AG04450 (cell line): ENCODE data around the gene ARHGAP19. TPM values are rescaled to one million over a fixed set of nuclear protein-coding genes. Genes with fewer than 3 reads are reported as not detected.

Experiments
- CTCF ChIA-PET: fragments of 300-600, 350-600 bp; formaldehyde crosslinking; extraction: SDS; loops from one replicate; lab custom pipeline; 2022; ENCODE audit warnings: antibody characterized with exemption, inconsistent platforms; lab: Charles Lee
- POLR2A ChIA-PET: fragments of 350-600 bp; formaldehyde crosslinking; extraction: SDS; loops from one replicate; lab custom pipeline; 2021; ENCODE audit warnings: antibody characterized with exemption, inconsistent platforms; lab: Yijun Ruan, JAX
- DNase-seq: peaks from one replicate; pipeline ENCODE4 v3.0.0-alpha.2; 2011; ENCODE audit warnings: low read depth, low spot score
- H3K27ac ChIP-seq: one replicate; pipeline ENCODE4 v1.5.1; 2012; ENCODE audit warnings: low read depth, low read length, control low read depth
- H3K27me3 ChIP-seq: one replicate; pipeline ENCODE4 v1.6.0; 2012; ENCODE audit warnings: low read length; ENCODE audit not compliant: control insufficient read depth, insufficient read depth
- H3K4me3 ChIP-seq: 2 replicates; pipeline ENCODE4 v1.5.1; 2011; ENCODE audit warnings: mild to moderate bottlenecking, low read depth, low read length, control low read depth
- H3K9me3 ChIP-seq: 2 replicates; pipeline ENCODE4 v1.5.1; 2012; ENCODE audit warnings: low read length; ENCODE audit not compliant: control insufficient read depth, insufficient read depth
- CTCF ChIP-seq: IDR thresholded peaks from 2 replicates; pipeline ENCODE4 v1.5.1; 2011; ENCODE audit warnings: low read depth, low read length, control low read depth, inconsistent platforms
- polyA plus RNA-seq: library from polyadenylated mRNA; depleted of rRNA; stranded (reverse); fragments of >200 nt; gene quantifications from 2 replicates; pipeline ENCODE4 v1.2.3, GENCODE V29; 2011

ARHGAP19 gene
- polyA plus RNA-seq, 1 experiment = 8.6 TPM

DNA sequence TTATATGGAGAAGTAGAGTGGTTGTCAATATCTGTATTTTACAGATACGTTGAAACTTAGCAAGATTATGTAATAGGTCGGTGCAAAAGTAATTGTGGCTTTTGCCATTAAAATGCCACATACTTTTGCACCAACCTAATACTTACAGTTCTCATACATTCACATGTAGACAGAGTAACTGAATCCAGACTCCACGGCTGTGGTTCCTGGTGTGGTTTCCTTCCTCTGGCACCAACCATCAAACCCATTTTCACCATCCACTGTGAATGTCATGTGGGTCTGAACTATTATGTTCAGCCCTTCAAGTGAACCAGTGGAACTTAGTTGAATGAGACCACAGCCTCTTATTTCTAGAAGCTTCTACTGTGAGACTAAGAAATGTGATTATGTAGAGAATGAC, 75.1 kb downstream of the ARHGAP19 start:
- no peak overlapping the region for H3K27ac ChIP-seq
- H3K4me3 ChIP-seq = no peak overlapping the region
- CTCF ChIA-PET = interaction anchor here (0.6 to 5.5 kb wide), 12 partner anchors 7 to 226 kb away, joined by 3 to 74 read pairs (median 4); no protein-coding TSS in a partner anchor
- POLR2A ChIA-PET = interaction anchor here (0.6 kb wide), 1 partner anchor 355 kb away, joined by 3 read pairs; no protein-coding TSS in a partner anchor
- no peaks in the 10 kb centered on the region for H3K9me3 ChIP-seq
- no peak for DNase-seq
- TF ChIP-seq CTCF = no peak
- no peaks in the 10 kb centered on the region for H3K27me3 ChIP-seq

GRCh38 chr10:97215619-97216260, 76.7 kb downstream of the ARHGAP19 start:
- TF ChIP-seq CTCF = no peak
- Histone ChIP-seq H3K4me3 (no peak overlapping the region), H3K27ac (no peak overlapping the region), H3K9me3 (no peaks in the 10 kb centered on the region), H3K27me3 (no peaks in the 10 kb centered on the region)
- ChIA-PET CTCF (interaction anchor here (2.6 kb wide), 1 partner anchor 142 kb away, joined by 30 read pairs; no protein-coding TSS in a partner anchor), POLR2A (no interaction called here)
- DNase-seq = no peak

DNA sequence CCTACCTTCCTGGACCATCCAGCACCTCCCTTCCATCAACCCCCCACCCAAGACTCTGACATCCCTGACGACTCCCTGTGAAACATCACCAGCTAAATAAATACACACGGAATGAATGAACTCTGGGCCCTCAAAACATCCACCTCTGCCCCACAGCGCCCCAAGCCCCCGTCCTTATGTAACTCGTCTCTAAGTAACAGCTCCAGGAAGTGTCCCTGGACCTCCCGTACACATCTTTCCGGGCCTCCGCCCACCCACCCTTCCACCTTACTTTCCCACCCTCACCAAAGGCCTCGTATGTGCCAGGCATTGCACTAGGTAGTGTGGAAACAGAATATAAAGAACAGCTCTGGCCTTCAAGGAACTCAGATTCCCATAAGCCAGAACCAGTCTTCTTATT, 79.0 kb downstream of the ARHGAP19 start:
- no peak overlapping the region for H3K27ac ChIP-seq
- TF ChIP-seq CTCF = no peak
- no peak for DNase-seq
- H3K4me3 ChIP-seq = no peak overlapping the region
- no peaks in the 10 kb centered on the region for H3K9me3 ChIP-seq
- ChIA-PET CTCF (interaction anchor here (0.5 to 7.3 kb wide), 5 partner anchors 11 to 817 kb away, joined by 3 to 327 read pairs (median 4); no protein-coding TSS in a partner anchor), POLR2A (no interaction called here)
- peaks cover 3% of the 10 kb centered on the region for H3K27me3 ChIP-seq

DNA sequence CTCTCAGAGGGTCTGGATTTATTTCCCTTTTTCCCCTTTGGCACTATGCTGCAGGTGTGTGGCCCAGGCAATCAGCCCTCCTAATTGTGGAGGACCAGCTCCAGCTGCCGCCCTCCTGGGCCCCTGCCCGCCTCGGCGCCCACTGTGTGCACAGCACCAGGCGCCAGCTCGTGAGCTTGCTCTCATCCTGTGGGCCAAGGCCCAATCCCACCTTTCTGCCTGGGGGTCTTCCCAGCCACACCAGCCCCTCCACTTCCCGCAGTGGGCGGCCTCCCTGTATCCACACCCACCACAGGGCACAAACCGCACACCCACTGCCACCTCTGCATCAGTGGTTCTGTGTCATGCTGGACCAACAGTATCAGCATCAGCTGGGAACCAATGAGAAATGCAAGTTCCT, 81.2 kb downstream of the ARHGAP19 start:
- no peak overlapping the region for H3K4me3 ChIP-seq
- H3K9me3 ChIP-seq = no peaks in the 10 kb centered on the region
- no peak for TF ChIP-seq CTCF
- DNase-seq = no peak
- peaks cover 7% of the 10 kb centered on the region for H3K27me3 ChIP-seq
- CTCF ChIA-PET = interaction anchor here (0.5 to 7.3 kb wide), 46 partner anchors 9 to 837 kb away, joined by 3 to 327 read pairs (median 5); partner anchors contain the start of gene TLL2
- H3K27ac ChIP-seq = no peak overlapping the region
- POLR2A ChIA-PET = interaction anchor here (1.1 kb wide), 1 partner anchor 139 kb away, joined by 3 read pairs; no protein-coding TSS in a partner anchor

DNA sequence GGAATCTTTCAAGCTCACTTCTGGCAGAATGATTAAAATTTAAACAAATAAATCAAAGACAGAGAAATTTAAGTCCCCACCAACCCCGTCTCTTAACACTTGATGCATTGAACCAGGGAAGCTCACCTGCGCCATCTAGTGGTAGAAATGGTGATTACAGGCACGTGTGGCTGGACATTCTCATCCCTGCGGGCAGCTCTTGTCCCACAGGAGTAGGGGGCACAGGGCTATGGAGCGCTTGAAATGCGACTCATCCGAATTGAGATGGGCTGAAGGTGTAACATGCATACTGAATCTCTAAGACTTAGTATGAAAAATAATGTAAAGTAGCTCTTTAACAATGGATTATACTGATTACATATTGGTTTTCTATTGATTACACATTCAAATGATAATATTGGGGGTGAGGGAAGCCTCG, 81.9 kb downstream of the ARHGAP19 start:
- peak; percentile 44 for DNase-seq
- no peak overlapping the region for H3K4me3 ChIP-seq
- H3K27ac ChIP-seq = no peak overlapping the region
- H3K27me3 ChIP-seq = peaks cover 7% of the 10 kb centered on the region
- ChIA-PET CTCF (interaction anchor here (0.5 to 7.3 kb wide), 84 partner anchors 9 to 1194 kb away, joined by 3 to 327 read pairs (median 4); partner anchors contain the start of genes RRP12 and TLL2), POLR2A (interaction anchor here (1.1 kb wide), 1 partner anchor 138 kb away, joined by 3 read pairs; no protein-coding TSS in a partner anchor)
- peak; percentile 96 for TF ChIP-seq CTCF
- H3K9me3 ChIP-seq = no peaks in the 10 kb centered on the region
